ENCODE measurements around the gene WDR73. TPM values are rescaled to one million over a fixed set of nuclear protein-coding genes. Genes with fewer than 3 reads are reported as not detected.

WDR73 gene
- total RNA-seq, 1 donor from 2014 or later, result 46.8 TPM

GRCh38 chr15:84669726-84670125, 15.6 kb upstream of the WDR73 start:
- H3K4me3 ChIP-seq, result no peak overlapping the region
- DNase-seq (ENCODE audit: low spot score), result no peak
- no peaks in the 10 kb centered on the region for H3K79me2 ChIP-seq (ENCODE audit: low read depth)
- no peak overlapping the region for H3K4me2 ChIP-seq
- H3K4me3 Mint-ChIP-seq, result no peak overlapping the region
- no peaks in the 10 kb centered on the region for H3K9me3 ChIP-seq (ENCODE audit: low read depth)
- no peaks in the 10 kb centered on the region for H3K9me3 Mint-ChIP-seq
- peaks cover 3% of the 10 kb centered on the region for H3K27me3 Mint-ChIP-seq (ENCODE audit: insufficient read depth, low read depth)
- no peaks in the 10 kb centered on the region for H3K4me1 ChIP-seq
- H3K36me3 ChIP-seq, result peaks cover 7% of the 10 kb centered on the region
- H3K36me3 Mint-ChIP-seq, result peaks cover 38% of the 10 kb centered on the region
- H3F3A ChIP-seq (ENCODE audit: low read depth), result no peaks in the 10 kb centered on the region
- TF ChIP-seq CTCF (IDR thresholded peaks at IDR 0.05) (no peak), EZH2phosphoT487 (IDR thresholded peaks at IDR 0.05) (no peak), EZH2 (IDR thresholded peaks at IDR 0.05) (no peak)
- no peaks in the 10 kb centered on the region for H3K4me1 Mint-ChIP-seq
- H3K27ac ChIP-seq, result no peak overlapping the region
- H3K27me3 ChIP-seq, result no peaks in the 10 kb centered on the region
- no peak overlapping the region for H3K27ac Mint-ChIP-seq
- no peaks in the 10 kb centered on the region for H4K20me1 ChIP-seq (ENCODE audit: low read depth)
- H3K9ac ChIP-seq, result no peak overlapping the region
- H2AFZ ChIP-seq (replicated peaks), result no peak overlapping the region

- peaks cover 33% of the 10 kb centered on the region for H3K36me3 Mint-ChIP-seq
- Histone ChIP-seq H3K4me1 (no peaks in the 10 kb centered on the region), H3K36me3 (peaks cover 7% of the 10 kb centered on the region)
Measured at GRCh38 chr15:84668221-84668982, 14.3 kb upstream of the WDR73 start.

GRCh38 chr15:84666373-84666772, 12.3 kb upstream of the WDR73 start:
- Histone ChIP-seq H3K27ac (no peak overlapping the region), H3K4me1 (no peaks in the 10 kb centered on the region), H3K4me3 (no peak overlapping the region), H3K9me3 (ENCODE audit: low read depth) (no peaks in the 10 kb centered on the region), H3K36me3 (peaks cover 7% of the 10 kb centered on the region), H3K9ac (no peak overlapping the region), H3K79me2 (ENCODE audit: low read depth) (no peaks in the 10 kb centered on the region), H2AFZ (replicated peaks) (no peak overlapping the region), H4K20me1 (ENCODE audit: low read depth) (no peaks in the 10 kb centered on the region), H3F3A (ENCODE audit: low read depth) (no peaks in the 10 kb centered on the region), H3K4me2 (no peak overlapping the region), H3K27me3 (no peaks in the 10 kb centered on the region)
- Mint-ChIP-seq H3K4me3 (no peak overlapping the region), H3K27me3 (ENCODE audit: insufficient read depth, low read depth) (no peaks in the 10 kb centered on the region), H3K36me3 (peaks cover 26% of the 10 kb centered on the region), H3K27ac (no peak overlapping the region), H3K9me3 (no peaks in the 10 kb centered on the region), H3K4me1 (no peaks in the 10 kb centered on the region)
- DNase-seq (ENCODE audit: low spot score), result no peak
- TF ChIP-seq EZH2 (IDR thresholded peaks at IDR 0.05) (no peak), CTCF (IDR thresholded peaks at IDR 0.05) (no peak), EZH2phosphoT487 (IDR thresholded peaks at IDR 0.05) (no peak)

More at GRCh38 chr15:84668221-84668982, 14.3 kb upstream of the WDR73 start:
- no peak overlapping the region for H3K27ac Mint-ChIP-seq
- no peak overlapping the region for H3K4me3 ChIP-seq
- no peaks in the 10 kb centered on the region for H4K20me1 ChIP-seq (ENCODE audit: low read depth)
- H3K9me3 Mint-ChIP-seq, result no peaks in the 10 kb centered on the region
- TF ChIP-seq EZH2phosphoT487 (IDR thresholded peaks at IDR 0.05), result no peak
- TF ChIP-seq EZH2 (IDR thresholded peaks at IDR 0.05), result no peak
- no peak for TF ChIP-seq CTCF (IDR thresholded peaks at IDR 0.05)
- H3K4me3 Mint-ChIP-seq, result no peak overlapping the region
- H3K27me3 ChIP-seq, result no peaks in the 10 kb centered on the region
- H3K27ac ChIP-seq, result no peak overlapping the region
- no peaks in the 10 kb centered on the region for H3F3A ChIP-seq (ENCODE audit: low read depth)
- no peaks in the 10 kb centered on the region for H3K9me3 ChIP-seq (ENCODE audit: low read depth)
- DNase-seq (ENCODE audit: low spot score), result no peak
- no peak overlapping the region for H3K4me2 ChIP-seq
- H3K79me2 ChIP-seq (ENCODE audit: low read depth), result no peaks in the 10 kb centered on the region
- H2AFZ ChIP-seq (replicated peaks), result no peak overlapping the region
- H3K4me1 Mint-ChIP-seq, result no peaks in the 10 kb centered on the region
- H3K9ac ChIP-seq, result no peak overlapping the region
- H3K27me3 Mint-ChIP-seq (ENCODE audit: insufficient read depth, low read depth), result peaks cover 2% of the 10 kb centered on the region
